ENCODE results near the gene CARD19. TPM values are rescaled to one million over a fixed set of nuclear protein-coding genes. Genes with fewer than 3 reads are reported as not detected.

CARD19 gene
- 31.4 and 36.7 TPM in 2 replicates for total RNA-seq (2014; rRNA removed; shearing (Covaris generic))

GRCh38 chr9:93096131-93096802 is at the start of gene CARD19:
TSS of gene CARD19 (plus strand) at chr9:93096217. CDS start at chr9:93096346, 129 bp downstream.
- in situ Hi-C loops (cut with HindIII; ENCODE audit: low sequenced_read_pairs): no loop called here
- DNase-seq (ENCODE audit: low spot score): peak; percentile 49

GRCh38 chr9:93048566-93049448 is 47.2 kb upstream of the CARD19 start:
- peak; percentile 42 for DNase-seq (ENCODE audit: low spot score)
- in situ Hi-C loops (cut with HindIII; ENCODE audit: low sequenced_read_pairs): no loop called here

DNA sequence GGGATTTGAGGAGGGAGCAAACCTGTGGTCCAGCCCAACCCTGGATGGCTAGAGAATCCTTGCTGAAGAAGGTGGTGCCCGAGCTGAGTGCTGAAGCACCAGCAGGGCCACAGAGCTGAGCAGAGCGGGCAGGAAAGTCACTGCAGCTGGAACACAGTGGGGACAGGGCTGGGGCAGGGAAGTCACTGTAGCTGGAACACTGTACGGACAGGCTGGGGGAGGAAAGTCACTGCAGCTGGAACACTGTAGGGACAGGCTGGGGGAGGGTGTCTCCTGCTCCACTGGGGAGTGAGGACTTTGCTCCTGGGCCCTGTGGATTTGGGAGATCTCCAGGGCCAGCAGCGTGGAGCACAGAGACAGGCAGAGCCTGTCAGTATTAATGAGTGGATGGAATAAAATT is 46.5 kb upstream of the CARD19 start:
- no peak for DNase-seq (ENCODE audit: low spot score)
- in situ Hi-C loops (cut with HindIII; ENCODE audit: low sequenced_read_pairs): no loop called here

- in situ Hi-C loops (cut with HindIII; ENCODE audit: low sequenced_read_pairs): no loop called here
- no peak for DNase-seq (ENCODE audit: low spot score)
Measured at GRCh38 chr9:93050231-93050630, 45.8 kb upstream of the CARD19 start.

DNA sequence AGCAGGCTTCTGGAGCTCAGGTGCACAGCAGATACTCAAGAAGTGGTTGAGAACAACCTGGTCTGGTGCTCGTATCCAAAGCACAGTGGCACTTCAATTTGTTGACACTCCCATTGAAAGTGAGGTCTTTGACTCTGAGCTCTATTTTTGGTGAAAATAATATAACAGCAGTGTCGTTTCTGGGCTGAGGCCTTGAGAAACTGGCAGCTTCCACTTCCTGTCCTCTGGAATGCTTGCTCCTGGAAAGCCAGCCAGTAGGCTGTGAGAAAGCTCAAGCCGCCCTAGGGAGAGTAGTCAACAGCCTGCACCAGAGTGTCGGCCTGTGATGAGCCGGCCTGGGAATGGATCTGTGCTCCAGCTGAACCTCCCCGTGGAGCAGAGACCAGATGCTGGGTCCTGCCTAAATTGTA is 44.3 kb upstream of the CARD19 start:
- in situ Hi-C loops (cut with HindIII; ENCODE audit: low sequenced_read_pairs): no loop called here
- DNase-seq (ENCODE audit: low spot score): no peak

- no peak for DNase-seq (ENCODE audit: low spot score)
- in situ Hi-C loops (cut with HindIII; ENCODE audit: low sequenced_read_pairs): no loop called here
Measured at GRCh38 chr9:93052791-93053540, 43.1 kb upstream of the CARD19 start.

GRCh38 chr9:93053781-93054331 is 42.2 kb upstream of the CARD19 start:
- no peak for DNase-seq (ENCODE audit: low spot score)
- in situ Hi-C loops (cut with HindIII; ENCODE audit: low sequenced_read_pairs): no loop called here

DNA sequence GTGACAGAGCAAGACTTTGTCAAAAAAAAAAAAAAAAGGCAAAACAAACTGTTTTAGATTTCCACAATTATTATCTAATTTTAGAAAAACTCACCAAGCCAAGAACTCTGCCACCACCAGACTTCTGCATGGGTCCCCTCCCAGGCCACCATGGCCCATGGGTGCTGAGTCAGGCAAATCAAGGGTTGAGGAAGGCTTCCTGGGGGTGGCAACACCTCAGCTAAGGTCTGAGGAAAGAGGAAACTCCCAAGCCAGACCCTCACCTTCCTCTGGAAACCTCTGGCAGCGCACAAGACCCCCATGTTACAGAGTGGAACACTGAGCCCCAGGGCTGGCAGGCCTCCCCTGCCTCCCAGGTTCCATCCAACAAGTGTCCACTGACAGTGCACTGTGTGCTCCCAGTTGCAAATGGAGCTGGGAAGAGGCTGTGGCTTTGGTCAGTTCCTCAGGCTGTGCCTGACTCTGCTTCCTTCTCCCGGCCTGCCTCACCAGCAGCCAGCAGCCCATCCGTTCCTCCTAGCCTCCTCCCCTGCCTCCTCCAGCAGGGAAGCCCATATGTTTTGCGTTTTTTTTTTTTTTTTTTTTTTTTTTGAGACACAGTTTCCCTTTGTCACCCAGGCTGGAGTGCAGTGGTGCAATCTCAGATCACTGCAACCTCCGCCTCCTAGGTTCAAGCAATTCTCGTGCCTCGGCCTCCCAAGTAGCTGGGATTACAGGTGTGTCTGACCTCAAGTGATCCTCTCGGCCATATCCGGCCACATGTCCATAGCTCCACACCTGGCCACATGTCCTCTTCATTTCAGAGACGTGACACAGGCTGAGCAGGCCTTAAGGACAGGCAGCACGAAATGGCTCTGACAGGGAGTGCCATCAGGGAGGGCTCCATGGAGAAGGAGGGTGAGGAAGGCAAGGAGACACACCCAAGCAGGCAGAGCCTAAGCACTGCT is 41.0 kb upstream of the CARD19 start:
- in situ Hi-C loops (cut with HindIII; ENCODE audit: low sequenced_read_pairs): no loop called here
- no peak for DNase-seq (ENCODE audit: low spot score)

DNA sequence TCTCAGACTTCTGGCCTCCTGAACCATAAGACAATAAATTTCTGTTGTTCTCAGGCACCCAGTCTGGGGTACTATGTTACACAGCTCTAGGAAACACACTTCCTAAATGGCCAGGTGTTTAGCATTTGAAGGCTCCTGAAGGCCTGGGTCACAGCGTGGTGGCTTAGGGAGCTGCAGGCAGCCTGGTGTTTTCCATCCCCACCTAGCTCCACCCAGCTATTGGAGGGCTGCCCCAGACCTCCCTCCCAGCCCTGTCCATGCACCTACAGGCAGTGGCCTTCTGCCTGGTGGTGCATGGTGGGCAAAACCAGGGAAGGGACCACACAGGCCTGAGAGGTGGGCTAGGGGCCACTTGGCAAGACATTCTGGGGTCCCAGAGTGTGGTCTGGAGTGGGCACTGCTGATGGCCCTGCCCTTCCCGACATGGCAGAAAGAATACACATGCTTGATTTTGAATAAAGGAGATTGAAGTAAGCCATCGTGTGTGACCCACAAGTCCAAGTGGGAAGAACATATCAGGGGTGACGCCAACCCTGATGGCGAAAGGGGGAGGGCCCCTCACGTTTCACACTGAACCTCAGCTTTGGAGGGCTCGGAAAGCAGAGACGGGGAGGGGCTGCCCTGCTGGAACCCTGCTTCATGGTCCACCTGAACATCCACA is 38.8 kb upstream of the CARD19 start:
- no peak for DNase-seq (ENCODE audit: low spot score)
- in situ Hi-C loops (cut with HindIII; ENCODE audit: low sequenced_read_pairs): no loop called here

DNA sequence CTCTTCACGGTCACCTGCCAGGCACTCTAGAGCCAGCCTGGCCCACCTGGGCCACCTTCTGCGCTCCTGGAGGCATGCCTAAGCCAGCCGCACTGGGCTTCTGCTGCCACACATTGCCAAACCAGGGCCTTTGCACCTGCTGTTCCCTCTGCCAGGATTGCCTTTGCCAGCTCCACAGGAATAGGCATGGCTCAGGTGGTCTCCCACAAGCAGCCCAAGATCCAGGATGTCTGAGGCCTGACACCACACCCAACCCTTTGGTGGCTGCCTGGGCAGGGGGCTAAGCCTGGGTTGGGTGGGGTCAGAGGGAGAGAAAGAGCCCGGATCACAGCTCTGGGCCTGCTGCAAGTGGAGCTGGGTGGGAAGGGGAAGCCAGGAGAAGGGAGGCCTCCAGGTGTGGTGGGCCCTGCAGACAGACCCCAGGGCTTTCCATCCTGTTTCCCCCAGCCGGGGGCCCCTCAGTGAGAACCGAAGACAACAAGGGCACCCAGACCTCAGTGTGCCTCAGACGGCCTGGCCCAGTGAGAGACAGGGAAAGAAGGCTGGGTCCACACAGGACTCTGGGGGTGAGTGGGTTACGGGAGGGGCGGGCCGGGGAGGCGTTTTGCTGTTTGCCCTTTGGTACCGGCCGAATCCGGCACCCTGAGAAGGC is 38.2 kb upstream of the CARD19 start:
- no peak for DNase-seq (ENCODE audit: low spot score)
- in situ Hi-C loops (cut with HindIII; ENCODE audit: low sequenced_read_pairs): no loop called here

DNA sequence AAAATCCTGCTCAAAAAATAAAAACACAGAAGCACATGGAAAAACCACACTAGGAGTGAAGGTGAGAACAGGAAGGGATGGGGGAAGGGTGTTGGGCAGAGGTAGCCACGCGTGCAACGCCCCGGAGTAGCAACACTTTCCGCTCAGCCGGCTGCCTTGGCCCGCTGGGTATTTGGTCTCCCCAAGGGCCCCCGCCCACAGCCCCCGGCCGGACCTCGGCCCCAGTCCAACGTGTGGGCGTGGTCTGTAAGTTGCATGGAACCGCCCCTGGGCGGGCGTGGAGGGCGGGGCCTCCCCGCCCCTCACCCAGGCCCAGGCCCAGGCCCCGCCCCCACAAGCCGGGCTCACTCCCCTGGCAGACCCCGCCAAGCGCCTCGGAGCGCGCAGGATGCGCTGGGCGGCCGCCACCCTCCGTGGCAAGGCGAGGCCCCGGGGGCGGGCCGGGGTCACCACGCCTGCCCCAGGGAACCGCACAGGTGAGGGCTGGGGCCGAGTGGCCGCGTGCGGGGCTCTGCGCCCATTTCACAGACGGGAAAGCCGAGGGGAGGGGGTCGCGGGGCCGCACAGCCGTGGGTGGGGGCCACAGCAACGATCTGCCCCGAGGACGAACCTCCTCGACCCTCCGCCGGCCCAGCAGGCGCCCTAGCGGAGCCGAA is 37.5 kb upstream of the CARD19 start, which contains the start of gene SUSD3:
Gene SUSD3 (plus strand): TSS at position 347 of the 656 bp plus-strand sequence. CDS start 42 bp downstream, at position 389.
- in situ Hi-C loops (cut with HindIII; ENCODE audit: low sequenced_read_pairs): no loop called here
- no peak for DNase-seq (ENCODE audit: low spot score)

GRCh38 chr9:93059011-93059714 is 36.9 kb upstream of the CARD19 start:
- DNase-seq (ENCODE audit: low spot score): no peak
- in situ Hi-C loops (cut with HindIII; ENCODE audit: low sequenced_read_pairs): no loop called here

- no peak for DNase-seq (ENCODE audit: low spot score)
- in situ Hi-C loops (cut with HindIII; ENCODE audit: low sequenced_read_pairs): no loop called here
Measured at GRCh38 chr9:93059715-93060578, 36.1 kb upstream of the CARD19 start.

GRCh38 chr9:93060746-93061259 is 35.2 kb upstream of the CARD19 start:
- in situ Hi-C loops (cut with HindIII; ENCODE audit: low sequenced_read_pairs): no loop called here
- DNase-seq (ENCODE audit: low spot score): no peak

DNA sequence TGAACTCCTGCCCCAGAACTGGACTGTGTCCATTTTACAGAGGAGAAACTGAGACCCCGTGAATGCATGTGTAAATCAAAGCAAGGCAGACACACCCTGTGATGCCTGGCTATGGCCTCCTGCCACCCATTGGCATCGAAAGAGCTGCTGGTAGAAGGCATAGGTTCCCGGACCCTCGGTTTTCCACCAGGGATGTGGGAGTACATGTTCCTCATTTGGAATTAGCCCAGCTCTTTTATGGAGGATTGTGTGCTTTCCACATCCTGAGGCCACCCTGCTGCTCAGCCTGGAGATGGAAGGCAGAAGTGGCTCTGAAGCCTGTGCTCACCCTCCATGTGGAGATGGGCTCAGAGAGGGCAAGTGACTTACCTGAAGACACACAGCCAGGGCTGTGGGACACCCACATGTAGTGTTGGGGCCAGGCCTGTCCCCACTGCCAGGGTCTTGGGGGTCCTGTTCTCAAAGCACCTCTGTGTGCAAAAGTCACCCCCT is 34.7 kb upstream of the CARD19 start:
- in situ Hi-C loops (cut with HindIII; ENCODE audit: low sequenced_read_pairs): no loop called here
- no peak for DNase-seq (ENCODE audit: low spot score)
